H1 (cell line): ENCODE data around the gene FAM177B.

Source experiments
- JUN ChIP-seq: IDR thresholded peaks from 2 replicates; pipeline ENCODE4 v1.6.1; 2011; ENCODE audit warnings: low read depth, mild to moderate bottlenecking, improper control_type of control experiment, low read length
- JUND ChIP-seq: IDR thresholded peaks from 2 replicates; pipeline ENCODE4 v1.6.1; 2011; ENCODE audit warnings: mild to moderate bottlenecking, improper control_type of control experiment, low read length
- POLR2AphosphoS5 ChIP-seq: IDR thresholded peaks from 2 replicates; pipeline ENCODE4 v1.6.1; 2011; ENCODE audit warnings: low read depth, low read length
- TF ChIP-seq, protein P1 (sequence below), 3 experiments: IDR thresholded peaks; 1 replicate in 2 of 3; 2 replicates in 1 of 3; pipeline versions ENCODE4 v1.5.1 to v1.6.1; 2011; ENCODE audit warnings: low read length in 3 of 3, mild to moderate bottlenecking in 3 of 3, inconsistent platforms in 2 of 3, low read depth in 1 of 3, moderate library complexity in 1 of 3; ENCODE audit not compliant: insufficient read depth in 1 of 3; ENCODE audit errors: control extremely low read depth in 1 of 3

- TF ChIP-seq, protein P1, sequence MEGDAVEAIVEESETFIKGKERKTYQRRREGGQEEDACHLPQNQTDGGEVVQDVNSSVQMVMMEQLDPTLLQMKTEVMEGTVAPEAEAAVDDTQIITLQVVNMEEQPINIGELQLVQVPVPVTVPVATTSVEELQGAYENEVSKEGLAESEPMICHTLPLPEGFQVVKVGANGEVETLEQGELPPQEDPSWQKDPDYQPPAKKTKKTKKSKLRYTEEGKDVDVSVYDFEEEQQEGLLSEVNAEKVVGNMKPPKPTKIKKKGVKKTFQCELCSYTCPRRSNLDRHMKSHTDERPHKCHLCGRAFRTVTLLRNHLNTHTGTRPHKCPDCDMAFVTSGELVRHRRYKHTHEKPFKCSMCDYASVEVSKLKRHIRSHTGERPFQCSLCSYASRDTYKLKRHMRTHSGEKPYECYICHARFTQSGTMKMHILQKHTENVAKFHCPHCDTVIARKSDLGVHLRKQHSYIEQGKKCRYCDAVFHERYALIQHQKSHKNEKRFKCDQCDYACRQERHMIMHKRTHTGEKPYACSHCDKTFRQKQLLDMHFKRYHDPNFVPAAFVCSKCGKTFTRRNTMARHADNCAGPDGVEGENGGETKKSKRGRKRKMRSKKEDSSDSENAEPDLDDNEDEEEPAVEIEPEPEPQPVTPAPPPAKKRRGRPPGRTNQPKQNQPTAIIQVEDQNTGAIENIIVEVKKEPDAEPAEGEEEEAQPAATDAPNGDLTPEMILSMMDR (IDR thresholded peaks at IDR 0.05; ENCODE audit: control extremely low read depth in 1 of 3, insufficient read depth in 1 of 3, low read depth in 1 of 3, low read length in 3 of 3): no peak
- TF ChIP-seq POLR2AphosphoS5: no peak
- TF ChIP-seq JUND: no peak
- TF ChIP-seq JUN: no peak
Measured at GRCh38 chr1:222709700-222710153, 27.3 kb upstream of the FAM177B start.
